Lower lobe of right lung (tissue), 2 donors: ENCODE measurements around the gene PDLIM4. TPM values are rescaled to one million over a fixed set of nuclear protein-coding genes. Genes with fewer than 3 reads are reported as not detected.

Experiments used
- ATAC-seq, 2 donors: fragments of 200-7000 bp; cut with Tn5 transposase; one replicate each; pipeline ENCODE4 v1.9.1; 2020 to 2022; ENCODE audit warnings: mild to moderate bottlenecking in 2 of 2, moderate library complexity in 2 of 2
- DNase-seq: peaks from one replicate; pipeline ENCODE4 v3.0.0-alpha.2; 2020
- H3K27ac ChIP-seq: fragments of 200-600 bp; one replicate; pipeline ENCODE4 v1.8.0; 2022
- H3K27me3 ChIP-seq: fragments of 200-600 bp; one replicate; pipeline ENCODE4 v1.8.0; 2022; ENCODE audit warnings: low read depth
- H3K36me3 ChIP-seq: fragments of 200-600 bp; one replicate; pipeline ENCODE4 v1.8.0; 2022; ENCODE audit warnings: mild to moderate bottlenecking
- H3K4me1 ChIP-seq: fragments of 200-600 bp; one replicate; pipeline ENCODE4 v1.8.0; 2022
- H3K4me3 ChIP-seq: fragments of 200-600 bp; one replicate; pipeline ENCODE4 v1.8.0; 2022; ENCODE audit warnings: mild to moderate bottlenecking
- H3K9me3 ChIP-seq: fragments of 200-600 bp; one replicate; pipeline ENCODE4 v1.8.0; 2022
- CTCF ChIP-seq: fragments of 200-600 bp; IDR thresholded peaks from one replicate; pipeline ENCODE4 v1.8.0; 2022; ENCODE audit warnings: antibody characterized with exemption, mild to moderate bottlenecking
- intact Hi-C: fragments of 100-400 bp; cut with DNase I; formaldehyde crosslinking; loops from one replicate; pipeline ENCODE4 v1.11.0; 2022
- total RNA-seq: library from RNA; stranded (reverse); fragmentation: NEBNext Ultra II Directional; extraction: Animal tissue kit (Norgen Biotek cat#: 25700); gene quantifications from one replicate; pipeline ENCODE4 v1.2.1, GENCODE V29; 2021
- donor health status: DM: no; HTN: yes; CAD: no; lungs with severe emphysema.

Gene PDLIM4
- total RNA-seq, 1 donor from 2014 or later = 6.7 TPM

GRCh38 chr5:132305420-132305819, 47.9 kb downstream of the PDLIM4 start:
- no peaks in the 10 kb centered on the region for H3K36me3 ChIP-seq
- no peaks in the 10 kb centered on the region for H3K4me1 ChIP-seq
- no peak overlapping the region for H3K27ac ChIP-seq
- intact Hi-C loops = no loop called here
- ATAC-seq (no peak), DNase-seq (no peak)
- no peaks in the 10 kb centered on the region for H3K27me3 ChIP-seq
- peaks cover 11% of the 10 kb centered on the region for H3K9me3 ChIP-seq
- no peak overlapping the region for H3K4me3 ChIP-seq
- TF ChIP-seq CTCF = no peak

- no peak for TF ChIP-seq CTCF
- ATAC-seq = no peak
- Histone ChIP-seq H3K36me3 (no peaks in the 10 kb centered on the region), H3K27me3 (no peaks in the 10 kb centered on the region), H3K27ac (no peak overlapping the region), H3K4me3 (no peak overlapping the region), H3K4me1 (no peaks in the 10 kb centered on the region), H3K9me3 (peaks cover 11% of the 10 kb centered on the region)
- intact Hi-C loops = no loop called here
- DNase-seq = no peak
Measured at GRCh38 chr5:132308701-132309100, 51.2 kb downstream of the PDLIM4 start.

- intact Hi-C loops = no loop called here
- Histone ChIP-seq H3K36me3 (no peaks in the 10 kb centered on the region), H3K27me3 (no peaks in the 10 kb centered on the region), H3K27ac (no peak overlapping the region), H3K4me3 (no peak overlapping the region), H3K9me3 (peaks cover 11% of the 10 kb centered on the region), H3K4me1 (no peaks in the 10 kb centered on the region)
- no peak for TF ChIP-seq CTCF
- DNase-seq = no peak
- no peak for ATAC-seq
Measured at GRCh38 chr5:132309679-132310078, 52.2 kb downstream of the PDLIM4 start.

- ATAC-seq (no peak), DNase-seq (no peak)
- no peaks in the 10 kb centered on the region for H3K4me1 ChIP-seq
- no peak for TF ChIP-seq CTCF
- peaks cover 6% of the 10 kb centered on the region for H3K9me3 ChIP-seq
- no peak overlapping the region for H3K4me3 ChIP-seq
- no peaks in the 10 kb centered on the region for H3K27me3 ChIP-seq
- H3K27ac ChIP-seq = no peak overlapping the region
- no peaks in the 10 kb centered on the region for H3K36me3 ChIP-seq
- intact Hi-C loops = no loop called here
Measured at GRCh38 chr5:132310141-132310834, 52.8 kb downstream of the PDLIM4 start.

- intact Hi-C loops = no loop called here
- no peaks in the 10 kb centered on the region for H3K4me1 ChIP-seq
- ATAC-seq (no peak), DNase-seq (no peak)
- H3K9me3 ChIP-seq = no peaks in the 10 kb centered on the region
- no peak overlapping the region for H3K27ac ChIP-seq
- TF ChIP-seq CTCF = no peak
- H3K27me3 ChIP-seq = no peaks in the 10 kb centered on the region
- H3K36me3 ChIP-seq = no peaks in the 10 kb centered on the region
- H3K4me3 ChIP-seq = no peak overlapping the region
Measured at GRCh38 chr5:132313366-132313765, 55.9 kb downstream of the PDLIM4 start.
